Neural crest cell (in vitro differentiated cells): ENCODE results near the gene PAK4. TPM values are rescaled to one million over a fixed set of nuclear protein-coding genes. Genes with fewer than 3 reads are reported as not detected.

Experiments used
- DNase-seq: peaks from one replicate; pipeline ENCODE4 v3.0.0; 2021; ENCODE audit warnings: low read depth, mixed read lengths, low spot score
- H3K27ac Mint-ChIP-seq: one replicate; pipeline ENCODE4 v1.8.0; 2021; ENCODE audit warnings: mild to moderate bottlenecking, mixed read lengths; ENCODE audit not compliant: unreplicated experiment
- H3K27me3 Mint-ChIP-seq: 2 replicates; pipeline ENCODE4 v1.8.0; 2021; ENCODE audit warnings: low read depth, mild to moderate bottlenecking, mixed read lengths
- H3K36me3 Mint-ChIP-seq: 2 replicates; pipeline ENCODE4 v1.8.0; 2021; ENCODE audit warnings: low read depth, mild to moderate bottlenecking, mixed read lengths
- H3K4me1 Mint-ChIP-seq: 2 replicates; pipeline ENCODE4 v1.8.0; 2021; ENCODE audit warnings: mixed read lengths
- H3K4me3 Mint-ChIP-seq: one replicate; pipeline ENCODE4 v1.8.0; 2021; ENCODE audit warnings: mild to moderate bottlenecking, mixed read lengths
- H3K9me3 Mint-ChIP-seq: 2 replicates; pipeline ENCODE4 v1.8.0; 2021; ENCODE audit warnings: mixed read lengths
- total RNA-seq: library from RNA; stranded (reverse); gene quantifications from 2 replicates; pipeline ENCODE4 v1.2.1, GENCODE V29; 2021
- TF ChIP-seq, protein P1 (sequence below): fragments of 200-600 bp; sonication (generic); conservative IDR thresholded peaks from 2 replicates; pipeline ENCODE4 v1.5.0; 2021; ENCODE audit warnings: antibody characterized with exemption, mild to moderate bottlenecking

The PAK4 gene
- total RNA-seq, 1 donor from 2014 or later = 54.4 TPM

DNA sequence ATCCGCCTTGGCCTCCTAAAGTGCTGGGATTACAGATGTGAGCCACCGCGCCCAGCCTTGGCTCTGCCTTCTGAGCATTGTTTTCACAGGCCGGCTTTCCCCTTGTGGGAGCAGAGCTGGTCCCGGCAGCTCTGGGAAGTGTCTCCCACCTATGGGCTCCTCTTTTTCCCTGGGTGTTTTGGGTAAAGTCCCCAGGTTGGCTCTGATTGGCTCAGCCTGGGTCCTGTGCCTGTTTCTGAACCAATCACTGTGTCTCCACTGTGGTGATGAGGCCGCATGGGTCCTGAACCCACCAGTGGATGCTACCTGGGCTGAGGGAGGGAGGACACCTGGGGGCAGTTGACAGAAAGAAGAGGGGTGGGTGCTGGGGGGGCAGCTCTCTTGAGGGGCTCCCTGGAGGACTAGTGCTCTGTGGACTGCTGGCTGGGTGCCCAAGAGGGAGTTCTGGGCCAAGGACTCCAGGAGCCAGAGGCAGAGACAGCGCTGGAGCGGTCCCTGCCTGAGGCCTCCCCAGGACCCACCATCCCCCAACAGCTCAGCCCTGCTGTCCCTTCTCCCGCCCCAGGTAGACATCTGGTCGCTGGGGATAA, 51.6 kb downstream of the PAK4 start:
- Mint-ChIP-seq H3K27me3 (no peaks in the 10 kb centered on the region), H3K4me1 (no peaks in the 10 kb centered on the region), H3K36me3 (no peaks in the 10 kb centered on the region), H3K4me3 (no peak overlapping the region), H3K27ac (no peak overlapping the region), H3K9me3 (no peaks in the 10 kb centered on the region)
- TF ChIP-seq, protein P1, sequence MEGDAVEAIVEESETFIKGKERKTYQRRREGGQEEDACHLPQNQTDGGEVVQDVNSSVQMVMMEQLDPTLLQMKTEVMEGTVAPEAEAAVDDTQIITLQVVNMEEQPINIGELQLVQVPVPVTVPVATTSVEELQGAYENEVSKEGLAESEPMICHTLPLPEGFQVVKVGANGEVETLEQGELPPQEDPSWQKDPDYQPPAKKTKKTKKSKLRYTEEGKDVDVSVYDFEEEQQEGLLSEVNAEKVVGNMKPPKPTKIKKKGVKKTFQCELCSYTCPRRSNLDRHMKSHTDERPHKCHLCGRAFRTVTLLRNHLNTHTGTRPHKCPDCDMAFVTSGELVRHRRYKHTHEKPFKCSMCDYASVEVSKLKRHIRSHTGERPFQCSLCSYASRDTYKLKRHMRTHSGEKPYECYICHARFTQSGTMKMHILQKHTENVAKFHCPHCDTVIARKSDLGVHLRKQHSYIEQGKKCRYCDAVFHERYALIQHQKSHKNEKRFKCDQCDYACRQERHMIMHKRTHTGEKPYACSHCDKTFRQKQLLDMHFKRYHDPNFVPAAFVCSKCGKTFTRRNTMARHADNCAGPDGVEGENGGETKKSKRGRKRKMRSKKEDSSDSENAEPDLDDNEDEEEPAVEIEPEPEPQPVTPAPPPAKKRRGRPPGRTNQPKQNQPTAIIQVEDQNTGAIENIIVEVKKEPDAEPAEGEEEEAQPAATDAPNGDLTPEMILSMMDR = no peak
- no peak for DNase-seq

- Mint-ChIP-seq H3K4me1 (no peaks in the 10 kb centered on the region), H3K27ac (no peak overlapping the region), H3K36me3 (no peaks in the 10 kb centered on the region), H3K27me3 (no peaks in the 10 kb centered on the region), H3K4me3 (no peak overlapping the region), H3K9me3 (no peaks in the 10 kb centered on the region)
- TF ChIP-seq, protein P1 = no peak
- no peak for DNase-seq
Observed at GRCh38 chr19:39177736-39178135, 52.1 kb downstream of the PAK4 start.

- no peak for DNase-seq
- TF ChIP-seq, protein P1 = no peak
- no peak overlapping the region for H3K4me3 Mint-ChIP-seq
- no peak overlapping the region for H3K27ac Mint-ChIP-seq
- H3K27me3 Mint-ChIP-seq = no peaks in the 10 kb centered on the region
- no peaks in the 10 kb centered on the region for H3K9me3 Mint-ChIP-seq
- H3K36me3 Mint-ChIP-seq = no peaks in the 10 kb centered on the region
- no peaks in the 10 kb centered on the region for H3K4me1 Mint-ChIP-seq
Observed at GRCh38 chr19:39178296-39179006, 52.9 kb downstream of the PAK4 start.

DNA sequence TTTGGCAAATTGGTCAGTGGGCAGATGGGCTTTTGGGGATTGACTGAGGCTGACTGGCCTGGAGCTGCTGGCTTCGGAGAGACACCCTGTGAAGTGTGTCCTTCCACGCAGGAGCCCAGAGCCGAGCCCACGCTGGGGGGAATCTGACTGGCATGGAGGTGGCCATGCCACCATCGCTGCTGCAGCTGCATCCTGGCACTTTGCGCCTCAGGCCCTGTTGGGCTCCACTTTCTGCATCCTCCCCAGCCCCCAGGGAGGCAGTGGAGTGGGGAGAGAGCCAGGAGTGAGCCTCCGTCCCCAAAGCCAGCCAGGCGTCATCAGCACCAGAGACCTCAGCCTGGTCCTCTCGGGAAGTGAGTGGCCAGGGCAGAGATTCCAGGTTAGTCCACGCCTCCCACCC, 54.2 kb downstream of the PAK4 start:
- TF ChIP-seq, protein P1 = no peak
- Mint-ChIP-seq H3K27ac (no peak overlapping the region), H3K36me3 (no peaks in the 10 kb centered on the region), H3K27me3 (no peaks in the 10 kb centered on the region), H3K4me3 (no peak overlapping the region), H3K9me3 (no peaks in the 10 kb centered on the region), H3K4me1 (no peaks in the 10 kb centered on the region)
- DNase-seq = no peak

GRCh38 chr19:39180749-39181148, 55.2 kb downstream of the PAK4 start:
- TF ChIP-seq, protein P1 = no peak
- DNase-seq = no peak
- Mint-ChIP-seq H3K4me1 (peaks cover under 1% of the 10 kb centered on the region), H3K9me3 (no peaks in the 10 kb centered on the region), H3K4me3 (no peak overlapping the region), H3K27ac (no peak overlapping the region), H3K27me3 (no peaks in the 10 kb centered on the region), H3K36me3 (no peaks in the 10 kb centered on the region)
